A549 (cell line): Measurements from ENCODE around the gene SNX25. TPM values are rescaled to one million over a fixed set of nuclear protein-coding genes. Genes with fewer than 3 reads are reported as not detected.

Experiments
- ATAC-seq, 2 experiments: fragments of 200-7000 bp in 1 of 2; fragments of >200 bp in 1 of 2; cut with Nextera tagmentation in 1 of 2; cut with Tn5 transposase in 1 of 2; 3 replicates each; pipeline versions ENCODE4 v1.8.0 to v1.9.1; 2018 to 2020; ENCODE audit warnings: mild to moderate bottlenecking in 1 of 2, moderate library complexity in 1 of 2
- CTCF ChIA-PET: fragments of 300-600 bp; sonication (Branson Sonifier 250); formaldehyde crosslinking; extraction: SDS; loops from one replicate; lab custom pipeline; 2021; ENCODE audit warnings: antibody characterized with exemption, inconsistent platforms; lab: Yijun Ruan, JAX
- POLR2A ChIA-PET: fragments of 350-600 bp; formaldehyde crosslinking; extraction: SDS; loops from one replicate; lab custom pipeline; 2021; ENCODE audit warnings: antibody characterized with exemption, inconsistent platforms; lab: Yijun Ruan, JAX
- DNase-seq, 2 experiments: peaks; one replicate each; pipeline versions ENCODE4 v3.0.0 to v3.0.0-alpha.2; 2011 to 2016; ENCODE audit warnings: low read depth in 1 of 2, low spot score in 1 of 2
- FAIRE-seq: peaks from 2 replicates; lab custom pipeline; 2011; peaks lifted over from hg19 to GRCh38; lab: Jason Lieb, UNC
- H3K27ac ChIP-seq, 2 experiments: fragments of >200 bp; sonication (Bioruptor Twin); formaldehyde crosslinking; 3 replicates each; pipeline ENCODE4 v1.5.1; 2016 to 2017
- H3K4me1 ChIP-seq: fragments of >200 bp; sonication (Bioruptor Twin); formaldehyde crosslinking; 3 replicates; pipeline ENCODE4 v1.6.1; 2016
- H3K4me2 ChIP-seq: fragments of >200 bp; sonication (Bioruptor Twin); formaldehyde crosslinking; 3 replicates; pipeline ENCODE4 v1.6.1; 2016
- H3K4me3 ChIP-seq: fragments of >200 bp; sonication (Bioruptor Twin); formaldehyde crosslinking; 3 replicates; pipeline ENCODE4 v1.5.1; 2016
- H3K9me3 ChIP-seq: fragments of >200 bp; sonication (Bioruptor Twin); formaldehyde crosslinking; 3 replicates; pipeline ENCODE4 v1.6.1; 2016
- ATOH8 ChIP-seq: fragments of 250-450 bp; sonication (Bioruptor Pico); IDR thresholded peaks from 2 replicates; pipeline ENCODE4 v1.5.0; 2020; ENCODE audit warnings: low read depth, mild to moderate bottlenecking, moderate library complexity
- BCL3 ChIP-seq: fragments of >200 bp; sonication (Bioruptor Twin); formaldehyde crosslinking; IDR thresholded peaks from 3 replicates; pipeline ENCODE4 v1.6.1; 2016
- CEBPB ChIP-seq, 2 experiments: fragments of >200 bp in 1 of 2; sonication (Bioruptor Twin) in 1 of 2; formaldehyde crosslinking in 1 of 2; IDR thresholded peaks; 2 replicates each; pipeline ENCODE4 v1.6.1; 2012 to 2016
- EHF ChIP-seq: fragments of 250-450 bp; sonication (Bioruptor Pico); IDR thresholded peaks from 2 replicates; pipeline ENCODE4 v1.5.0; 2020; ENCODE audit warnings: mild to moderate bottlenecking
- EHMT2 ChIP-seq: fragments of 200-600 bp; sonication (generic); IDR thresholded peaks from 2 replicates; pipeline ENCODE4 v1.6.1; 2016; ENCODE audit warnings: antibody characterized with exemption, low read depth, mild to moderate bottlenecking, moderate library complexity
- EP300 ChIP-seq, 2 experiments: fragments of >200 bp; sonication (Bioruptor Twin); formaldehyde crosslinking; IDR thresholded peaks; 2 replicates in 1 of 2; 3 replicates in 1 of 2; pipeline ENCODE4 v1.6.1; 2016 to 2017
- ESRRA ChIP-seq: fragments of 150-350 bp; IDR thresholded peaks from 2 replicates; pipeline ENCODE4 v1.6.1; 2014; ENCODE audit warnings: mild to moderate bottlenecking, low read length, borderline replicate concordance
- FOSB ChIP-seq: fragments of 250-450 bp; sonication (Bioruptor Pico); IDR thresholded peaks from 2 replicates; pipeline ENCODE4 v1.5.0; 2020; ENCODE audit warnings: mild to moderate bottlenecking, moderate library complexity
- FOSL2 ChIP-seq, 2 experiments: fragments of 450-650 bp in 1 of 2; fragments of >200 bp in 1 of 2; sonication (Bioruptor Twin) in 1 of 2; formaldehyde crosslinking; IDR thresholded peaks; 2 replicates each; pipeline versions ENCODE4 v1.5.0 to v1.6.1; 2016 to 2020; ENCODE audit warnings: mild to moderate bottlenecking in 1 of 2, moderate library complexity in 1 of 2
- HDAC2 ChIP-seq: fragments of 200-600 bp; sonication (generic); IDR thresholded peaks from 2 replicates; pipeline ENCODE4 v1.6.1; 2016
- JUN ChIP-seq, 2 experiments: fragments of >200 bp; sonication (Bioruptor Twin); formaldehyde crosslinking; IDR thresholded peaks; 2 replicates in 1 of 2; 3 replicates in 1 of 2; pipeline ENCODE4 v1.6.1; 2016 to 2017
- JUNB ChIP-seq: fragments of >200 bp; sonication (Bioruptor Twin); formaldehyde crosslinking; IDR thresholded peaks from 2 replicates; pipeline ENCODE4 v1.6.1; 2016
- KDM1A ChIP-seq: fragments of 200-600 bp; sonication (generic); IDR thresholded peaks from 2 replicates; pipeline ENCODE4 v1.6.1; 2016; ENCODE audit warnings: low read depth, mild to moderate bottlenecking
- KDM5A ChIP-seq: fragments of 200-600 bp; sonication (generic); IDR thresholded peaks from 2 replicates; pipeline ENCODE4 v1.6.1; 2016; ENCODE audit warnings: antibody characterized with exemption, mild to moderate bottlenecking
- MAZ ChIP-seq: fragments of 150-350 bp; IDR thresholded peaks from 2 replicates; pipeline ENCODE4 v1.6.1; 2014; ENCODE audit warnings: antibody characterized with exemption, low read depth, low read length, borderline replicate concordance
- MYC ChIP-seq: IDR thresholded peaks from 2 replicates; pipeline ENCODE4 v1.6.1; 2012; ENCODE audit warnings: mild to moderate bottlenecking, inconsistent platforms, low read length, improper control_type of control experiment, borderline replicate concordance
- NFE2L2 ChIP-seq: fragments of 150-350 bp; conservative IDR thresholded peaks from 2 replicates; pipeline ENCODE4 v1.6.1; 2014; ENCODE audit warnings: low read length
- NPAS2 ChIP-seq: fragments of 250-450 bp; sonication (Bioruptor Pico); IDR thresholded peaks from 2 replicates; pipeline ENCODE4 v1.8.0; 2022; ENCODE audit warnings: mild to moderate bottlenecking, moderate library complexity, borderline replicate concordance
- NR3C1 ChIP-seq: fragments of >200 bp; sonication (Bioruptor Twin); formaldehyde crosslinking; IDR thresholded peaks from 3 replicates; pipeline ENCODE4 v1.6.1; 2017
- RARB ChIP-seq: fragments of 250-450 bp; sonication (Bioruptor Pico); IDR thresholded peaks from 2 replicates; pipeline ENCODE4 v1.8.0; 2021; ENCODE audit warnings: mild to moderate bottlenecking, moderate library complexity
- RCOR1 ChIP-seq: fragments of 150-350 bp; IDR thresholded peaks from 2 replicates; pipeline ENCODE4 v1.6.1; 2014; ENCODE audit warnings: antibody characterized with exemption, low read length, low read depth
- RFX5 ChIP-seq: fragments of 450-650 bp; IDR thresholded peaks from 2 replicates; pipeline ENCODE4 v1.7.1; 2014; ENCODE audit warnings: antibody characterized with exemption, mild to moderate bottlenecking, moderate library complexity
- SMC3 ChIP-seq: fragments of >200 bp; sonication (Bioruptor Twin); formaldehyde crosslinking; IDR thresholded peaks from 3 replicates; pipeline ENCODE4 v1.6.1; 2018; ENCODE audit warnings: inconsistent platforms
- TP53 ChIP-seq: fragments of 250-450 bp; sonication (Bioruptor Pico); IDR thresholded peaks from 2 replicates; pipeline ENCODE4 v1.5.0; 2021; ENCODE audit warnings: mild to moderate bottlenecking, moderate library complexity
- ZFP36 ChIP-seq: fragments of 450-650 bp; IDR thresholded peaks from 2 replicates; pipeline ENCODE4 v1.6.1; 2014; ENCODE audit warnings: borderline replicate concordance; ENCODE audit not compliant: partially characterized antibody
- ZSCAN20 ChIP-seq: fragments of 250-450 bp; sonication (Bioruptor Pico); IDR thresholded peaks from 2 replicates; pipeline ENCODE4 v1.8.0; 2022; ENCODE audit warnings: mild to moderate bottlenecking, moderate library complexity
- whole genome bisulfite sequencing: methylation state at CpG from one replicate; pipeline ENCODE4 v1.1.6; 2017; ENCODE audit errors: missing lambda C conversion rate; 5-methylcytosine and 5-hydroxymethylcytosine counted together
- polyA plus RNA-seq, 4 experiments: library from polyadenylated mRNA; depleted of rRNA in 3 of 4; stranded (reverse); fragments of >200 nt; fragmentation: RNase III in 1 of 4; extraction: RNeasy Plus Mini Kit Qiagen cat#74134 plus additional on column Dnase treatment in 1 of 4; gene quantifications; 2 replicates in 3 of 4; 3 replicates in 1 of 4; pipeline ENCODE4 v1.2.3, GENCODE V29; 2011 to 2017
- TF ChIP-seq, protein P1 (sequence below): IDR thresholded peaks from 2 replicates; pipeline ENCODE4 v1.6.1; 2012
- TF ChIP-seq, protein P2 (sequence below): fragments of 200-600 bp; sonication (generic); IDR thresholded peaks from 2 replicates; pipeline ENCODE4 v1.6.1; 2016; ENCODE audit warnings: antibody characterized with exemption, mild to moderate bottlenecking, moderate library complexity
- TF ChIP-seq, protein P3 (sequence below): IDR thresholded peaks from 2 replicates; pipeline ENCODE4 v1.6.1; 2012

The SNX25 gene
- polyA plus RNA-seq, 2 of the 4 experiments (the other 2 are of a cell fraction): 10.1 to 13.0 TPM

- H3K27ac ChIP-seq: no peak overlapping the region
- FAIRE-seq: no peak
- POLR2A ChIA-PET: no interaction called here
- H3K4me3 ChIP-seq: no peak overlapping the region
- no peak overlapping the region for H3K4me2 ChIP-seq
- no peaks in the 10 kb centered on the region for H3K9me3 ChIP-seq
- no peak for ATAC-seq
- WGBS: 76% methylated on average over 3 of the region's 3 CpGs
- 0 out of 3 replicates have a peak, but pooled peaks cover 6% of the 10 kb centered on the region for H3K4me1 ChIP-seq
- TF ChIP-seq, protein P1, sequence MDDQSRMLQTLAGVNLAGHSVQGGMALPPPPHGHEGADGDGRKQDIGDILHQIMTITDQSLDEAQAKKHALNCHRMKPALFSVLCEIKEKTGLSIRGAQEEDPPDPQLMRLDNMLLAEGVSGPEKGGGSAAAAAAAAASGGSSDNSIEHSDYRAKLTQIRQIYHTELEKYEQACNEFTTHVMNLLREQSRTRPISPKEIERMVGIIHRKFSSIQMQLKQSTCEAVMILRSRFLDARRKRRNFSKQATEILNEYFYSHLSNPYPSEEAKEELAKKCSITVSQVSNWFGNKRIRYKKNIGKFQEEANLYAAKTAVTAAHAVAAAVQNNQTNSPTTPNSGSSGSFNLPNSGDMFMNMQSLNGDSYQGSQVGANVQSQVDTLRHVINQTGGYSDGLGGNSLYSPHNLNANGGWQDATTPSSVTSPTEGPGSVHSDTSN: no peak
- TF ChIP-seq MAZ: no peak
- no peak for TF ChIP-seq ZFP36
- no peak for TF ChIP-seq HDAC2
- CTCF ChIA-PET: no interaction called here
- no peak for DNase-seq
Measured at GRCh38 chr4:185339941-185340340, 130.5 kb downstream of the SNX25 start.

DNA sequence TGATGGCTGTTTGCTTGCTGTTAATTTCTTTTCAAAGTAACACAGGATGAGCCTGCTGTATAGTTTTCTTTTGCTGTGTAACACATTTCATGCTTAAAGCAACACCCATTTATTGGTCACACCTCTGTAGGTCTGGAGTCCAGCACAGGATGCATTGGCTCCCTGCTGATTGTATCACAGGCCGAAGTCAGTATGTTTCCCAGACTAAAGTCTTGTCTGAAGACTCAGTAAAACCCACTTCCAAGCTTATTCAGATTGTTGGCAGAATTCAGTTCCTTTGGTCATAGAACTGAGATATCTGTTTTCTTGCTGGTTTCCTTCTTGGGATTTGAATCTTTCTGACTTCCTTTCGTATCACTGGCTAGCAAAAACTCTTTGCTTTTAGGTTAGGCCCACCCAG lies 132.0 kb downstream of the SNX25 start:
- ChIA-PET CTCF (no interaction called here), POLR2A (no interaction called here)
- DNase-seq: no peak
- H3K9me3 ChIP-seq: no peaks in the 10 kb centered on the region
- no peaks in the 10 kb centered on the region for H3K4me1 ChIP-seq
- 90% methylated on average over 2 of the region's 2 CpGs for WGBS
- no peak for FAIRE-seq
- no peak overlapping the region for H3K4me2 ChIP-seq
- no peak for ATAC-seq
- H3K4me3 ChIP-seq: no peak overlapping the region
- no peak overlapping the region for H3K27ac ChIP-seq
- no peak for TF ChIP-seq TP53 (CRISPR knock-in tag)
- no peak for TF ChIP-seq NFE2L2
- TF ChIP-seq MYC: no peak
- TF ChIP-seq ESRRA: no peak
- TF ChIP-seq NR3C1: no peak
- TF ChIP-seq EP300 (IDR thresholded peaks at IDR 0.05): no peak
- TF ChIP-seq SMC3: no peak
- TF ChIP-seq RFX5: no peak
- TF ChIP-seq EHMT2: no peak
- TF ChIP-seq, protein P2, sequence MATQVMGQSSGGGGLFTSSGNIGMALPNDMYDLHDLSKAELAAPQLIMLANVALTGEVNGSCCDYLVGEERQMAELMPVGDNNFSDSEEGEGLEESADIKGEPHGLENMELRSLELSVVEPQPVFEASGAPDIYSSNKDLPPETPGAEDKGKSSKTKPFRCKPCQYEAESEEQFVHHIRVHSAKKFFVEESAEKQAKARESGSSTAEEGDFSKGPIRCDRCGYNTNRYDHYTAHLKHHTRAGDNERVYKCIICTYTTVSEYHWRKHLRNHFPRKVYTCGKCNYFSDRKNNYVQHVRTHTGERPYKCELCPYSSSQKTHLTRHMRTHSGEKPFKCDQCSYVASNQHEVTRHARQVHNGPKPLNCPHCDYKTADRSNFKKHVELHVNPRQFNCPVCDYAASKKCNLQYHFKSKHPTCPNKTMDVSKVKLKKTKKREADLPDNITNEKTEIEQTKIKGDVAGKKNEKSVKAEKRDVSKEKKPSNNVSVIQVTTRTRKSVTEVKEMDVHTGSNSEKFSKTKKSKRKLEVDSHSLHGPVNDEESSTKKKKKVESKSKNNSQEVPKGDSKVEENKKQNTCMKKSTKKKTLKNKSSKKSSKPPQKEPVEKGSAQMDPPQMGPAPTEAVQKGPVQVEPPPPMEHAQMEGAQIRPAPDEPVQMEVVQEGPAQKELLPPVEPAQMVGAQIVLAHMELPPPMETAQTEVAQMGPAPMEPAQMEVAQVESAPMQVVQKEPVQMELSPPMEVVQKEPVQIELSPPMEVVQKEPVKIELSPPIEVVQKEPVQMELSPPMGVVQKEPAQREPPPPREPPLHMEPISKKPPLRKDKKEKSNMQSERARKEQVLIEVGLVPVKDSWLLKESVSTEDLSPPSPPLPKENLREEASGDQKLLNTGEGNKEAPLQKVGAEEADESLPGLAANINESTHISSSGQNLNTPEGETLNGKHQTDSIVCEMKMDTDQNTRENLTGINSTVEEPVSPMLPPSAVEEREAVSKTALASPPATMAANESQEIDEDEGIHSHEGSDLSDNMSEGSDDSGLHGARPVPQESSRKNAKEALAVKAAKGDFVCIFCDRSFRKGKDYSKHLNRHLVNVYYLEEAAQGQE: no peak
- TF ChIP-seq NPAS2 (CRISPR knock-in tag): no peak
- no peak for TF ChIP-seq KDM1A
- no peak for TF ChIP-seq BCL3
- TF ChIP-seq RCOR1: no peak
- TF ChIP-seq FOSL2 (IDR thresholded peaks at IDR 0.05): no peak
- no peak for TF ChIP-seq FOSL2 (CRISPR knock-in tag; IDR thresholded peaks at IDR 0.05)

DNA sequence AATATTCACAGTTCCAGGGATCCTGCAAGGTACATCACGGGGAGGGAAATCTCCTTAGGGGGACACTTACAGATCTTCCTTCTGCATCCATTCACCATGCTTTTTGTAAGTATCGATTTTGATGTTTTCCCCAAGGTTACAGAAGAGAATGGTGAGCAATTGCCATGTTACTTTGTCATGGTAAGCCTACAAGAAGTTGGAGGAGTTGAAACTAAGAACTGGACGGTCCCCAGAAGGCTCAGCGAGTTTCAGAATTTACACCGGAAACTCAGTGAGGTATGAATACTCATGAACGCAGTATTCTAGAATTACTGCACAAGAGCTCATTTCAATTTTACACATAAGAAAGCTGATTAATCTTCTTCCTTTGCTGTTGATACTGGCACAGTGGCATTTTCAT lies 132.4 kb downstream of the SNX25 start:
- DNase-seq (no peak), ATAC-seq (no peak), FAIRE-seq (no peak)
- no peaks in the 10 kb centered on the region for H3K9me3 ChIP-seq
- no peak overlapping the region for H3K27ac ChIP-seq
- CTCF ChIA-PET: interaction anchor here (0.5 kb wide), 1 partner anchor 20 kb away, joined by 4 read pairs; no protein-coding TSS in a partner anchor
- POLR2A ChIA-PET: no interaction called here
- WGBS: 85% methylated on average over 6 of the region's 6 CpGs
- H3K4me2 ChIP-seq: no peak overlapping the region
- TF ChIP-seq FOSB (CRISPR knock-in tag): no peak
- no peak for TF ChIP-seq ESRRA
- TF ChIP-seq CEBPB (IDR thresholded peaks at IDR 0.05): no peak
- TF ChIP-seq ZSCAN20 (CRISPR knock-in tag): no peak
- no peak for TF ChIP-seq ZFP36
- no peak for TF ChIP-seq RARB (CRISPR knock-in tag)
- TF ChIP-seq SMC3: no peak
- TF ChIP-seq NR3C1: no peak
- TF ChIP-seq EHF (CRISPR knock-in tag): no peak
- TF ChIP-seq KDM5A: no peak
- no peak for TF ChIP-seq RCOR1
- TF ChIP-seq JUN (IDR thresholded peaks at IDR 0.05): no peak
- TF ChIP-seq JUNB: no peak
- TF ChIP-seq, protein P3, sequence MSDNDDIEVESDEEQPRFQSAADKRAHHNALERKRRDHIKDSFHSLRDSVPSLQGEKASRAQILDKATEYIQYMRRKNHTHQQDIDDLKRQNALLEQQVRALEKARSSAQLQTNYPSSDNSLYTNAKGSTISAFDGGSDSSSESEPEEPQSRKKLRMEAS: no peak
- no peak for TF ChIP-seq ATOH8 (CRISPR knock-in tag)
- H3K4me1 ChIP-seq: no peaks in the 10 kb centered on the region
- no peak overlapping the region for H3K4me3 ChIP-seq
